ENCODE measurements around the gene SAPCD2.

GRCh38 chr9:137111788-137112563, 41.6 kb upstream of the SAPCD2 start:
- TF ChIP-seq GABPA (IDR thresholded peaks at IDR 0.05; ENCODE audit: borderline replicate concordance, insufficient read depth, low read length) (no peak), NANOG (IDR thresholded peaks at IDR 0.05; ENCODE audit: insufficient read depth, low read depth, low read length, poor library complexity, severe bottlenecking) (no peak), POLR2AphosphoS5 (IDR thresholded peaks at IDR 0.05; ENCODE audit: low read depth, low read length) (no peak), ZNF274 (IDR thresholded peaks at IDR 0.05; ENCODE audit: borderline replicate concordance, extremely low read depth, low read length) (no peak), EP300 (IDR thresholded peaks at IDR 0.05; ENCODE audit: borderline replicate concordance in 1 of 2, low read depth in 2 of 2, low read length in 2 of 2) (no peak), TAF1 (IDR thresholded peaks at IDR 0.05; ENCODE audit: low read depth, low read length) (no peak)
